ENCODE results near the gene IFITM1. TPM values are rescaled to one million over a fixed set of nuclear protein-coding genes. Genes with fewer than 3 reads are reported as not detected.
"Not testable (repeated sequence)": the region's sequence is repeated elsewhere in the genome, so short reads cannot be mapped to it uniquely, and the experiment has no call there.

The IFITM1 gene
- total RNA-seq, 1 donor from 2014 or later: 661 TPM

- intact Hi-C loops (cut with micrococcal nuclease): no loop called here
Observed at GRCh38 chr11:339963-340362, 26.1 kb downstream of the IFITM1 start.

- intact Hi-C loops (cut with micrococcal nuclease): no loop called here
Observed at GRCh38 chr11:340539-341512, 27.0 kb downstream of the IFITM1 start.

DNA sequence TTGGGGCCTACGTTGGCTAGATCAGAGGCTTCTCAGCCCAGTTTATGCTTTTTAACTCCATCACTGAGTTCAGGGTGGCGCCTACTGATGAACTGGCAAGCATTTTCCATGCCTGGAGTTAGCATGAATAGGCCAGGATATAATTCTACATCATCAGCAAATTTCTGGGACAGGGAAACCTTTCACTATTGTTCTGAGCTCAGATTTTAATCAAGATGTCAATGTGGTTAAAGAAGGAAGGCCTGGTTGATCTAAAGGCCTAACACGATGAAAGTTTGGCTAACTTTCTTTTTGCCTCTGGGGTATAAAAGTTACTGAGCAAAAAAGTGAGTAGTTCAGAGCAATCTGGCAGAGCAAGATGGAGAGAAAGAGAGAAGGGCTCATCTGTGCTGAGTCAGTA, 28.5 kb downstream of the IFITM1 start:
- intact Hi-C loops (cut with micrococcal nuclease): no loop called here

DNA sequence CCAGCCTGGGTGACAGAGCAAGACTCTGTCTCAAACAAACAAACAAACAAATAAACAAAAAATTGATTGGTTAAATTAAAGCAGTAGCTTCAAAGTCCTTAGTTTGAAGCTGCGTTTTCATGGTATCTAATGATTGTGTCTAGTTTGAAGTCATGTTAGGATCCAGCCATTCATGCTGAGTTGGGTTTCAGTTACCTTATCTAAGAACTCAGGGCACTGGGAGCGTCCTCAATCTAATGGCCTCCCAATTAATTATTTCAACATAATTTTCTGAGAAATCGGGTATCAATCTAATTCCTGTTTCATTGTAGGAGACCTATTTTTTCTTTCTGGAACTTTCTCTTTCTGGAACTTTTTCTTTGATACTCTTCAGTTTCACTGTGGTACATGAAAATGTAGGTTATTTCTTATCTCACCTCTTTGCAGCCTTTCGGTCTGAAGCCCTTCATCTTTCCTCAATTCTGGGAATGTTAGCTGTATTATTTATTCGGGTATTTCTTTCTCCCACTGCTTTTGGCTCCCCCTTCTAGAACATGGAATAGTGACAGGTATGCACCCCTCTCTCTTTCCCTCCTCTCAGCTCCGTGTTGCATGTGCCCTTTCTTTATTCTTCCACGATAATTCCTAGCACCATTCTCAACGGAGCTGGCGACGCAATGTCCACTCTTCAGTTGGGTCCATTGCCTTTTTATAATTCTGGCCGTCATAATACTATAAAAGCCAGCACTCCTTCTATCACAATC, 31.2 kb downstream of the IFITM1 start:
- intact Hi-C loops (cut with micrococcal nuclease): no loop called here

DNA sequence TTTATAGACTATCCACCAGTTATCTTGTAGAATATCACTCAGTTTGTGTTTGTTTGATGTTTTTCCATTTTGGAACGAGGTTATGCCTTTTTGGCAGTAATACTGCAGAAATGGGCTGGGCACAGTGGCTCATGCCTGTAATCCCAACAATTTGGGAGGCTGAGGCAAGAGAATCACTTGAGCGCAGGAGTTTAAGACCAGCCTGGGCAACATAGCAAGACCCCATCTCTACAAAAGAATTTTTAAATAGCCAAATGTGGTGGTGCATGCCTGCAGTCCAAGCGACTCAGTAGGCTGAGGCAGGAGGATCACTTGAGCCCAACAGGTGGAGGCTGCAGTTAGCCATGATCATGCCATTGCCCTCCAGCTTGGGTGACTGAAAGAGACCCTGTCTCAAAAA, 32.7 kb downstream of the IFITM1 start:
- intact Hi-C loops (cut with micrococcal nuclease): no loop called here

GRCh38 chr11:349270-349954, 35.6 kb downstream of the IFITM1 start:
- intact Hi-C loops (cut with micrococcal nuclease): loop anchor here (2.0 kb wide), 1 partner anchor 25 kb away; no protein-coding TSS in a partner anchor

DNA sequence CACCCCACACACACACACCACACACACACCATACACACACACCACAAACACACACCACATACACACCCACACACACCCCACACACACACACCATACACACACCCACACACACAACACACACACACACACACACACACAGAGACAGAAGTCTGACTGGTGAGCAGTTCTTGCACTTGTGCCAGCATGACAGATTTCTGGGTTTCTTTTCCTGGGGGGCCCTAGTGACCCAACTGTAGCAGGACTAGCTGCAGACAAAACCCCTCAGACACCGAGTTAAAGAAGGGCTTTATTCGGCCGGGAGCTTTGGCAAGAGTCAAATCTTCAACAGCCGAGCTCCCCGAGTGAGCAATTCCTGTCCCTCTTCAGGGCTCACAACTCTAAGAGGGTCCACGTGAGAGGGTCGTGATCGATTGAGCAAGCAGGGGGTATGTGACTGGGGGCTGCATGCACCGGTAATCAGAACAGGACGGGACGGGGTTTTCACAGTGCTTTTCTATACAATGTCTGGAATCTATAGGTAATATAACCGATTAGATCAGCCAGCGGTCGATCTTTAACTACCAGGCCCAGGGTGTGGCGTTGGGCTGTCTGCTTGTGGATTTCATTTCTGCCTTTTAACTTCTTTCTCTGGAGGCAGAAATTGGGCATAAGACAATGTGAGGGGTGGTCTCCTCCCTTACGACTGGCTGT, 36.3 kb downstream of the IFITM1 start:
- intact Hi-C loops (cut with micrococcal nuclease): not testable (repeated sequence)

GRCh38 chr11:350723-351255, 36.9 kb downstream of the IFITM1 start:
- intact Hi-C loops (cut with micrococcal nuclease): no loop called here

- intact Hi-C loops (cut with micrococcal nuclease): no loop called here
Observed at GRCh38 chr11:351411-351810, 37.6 kb downstream of the IFITM1 start.

DNA sequence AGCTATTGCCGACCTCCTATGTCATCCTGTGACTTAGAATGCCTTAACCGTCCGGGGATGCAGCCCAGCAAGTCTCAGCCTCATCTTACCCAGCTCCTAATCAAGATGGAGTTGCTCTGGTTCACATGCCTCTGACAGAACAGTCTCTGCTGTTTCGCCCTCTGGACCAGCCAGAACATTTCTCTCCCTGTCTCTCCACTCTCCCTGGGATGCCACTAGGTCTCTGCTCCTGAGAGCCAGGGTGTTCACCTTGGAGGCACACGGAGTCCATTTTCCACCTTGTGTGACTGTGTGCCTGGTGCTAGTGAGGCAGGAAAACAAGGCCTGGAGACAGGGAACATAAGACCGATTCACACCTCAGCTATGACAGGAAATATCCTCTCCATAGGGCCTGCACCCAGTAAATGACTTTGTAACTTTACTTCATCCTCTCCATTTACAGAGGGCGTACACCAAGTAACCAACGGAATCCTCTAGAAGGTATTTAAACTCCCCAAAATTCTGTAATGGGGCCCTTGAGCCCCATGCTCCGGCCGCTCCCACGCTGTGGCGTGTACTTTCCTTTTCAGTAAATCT, 38.7 kb downstream of the IFITM1 start:
- intact Hi-C loops (cut with micrococcal nuclease): no loop called here

- intact Hi-C loops (cut with micrococcal nuclease): no loop called here
Observed at GRCh38 chr11:353179-353873, 39.5 kb downstream of the IFITM1 start.

GRCh38 chr11:355581-356458, 42.0 kb downstream of the IFITM1 start:
- intact Hi-C loops (cut with micrococcal nuclease): loop anchor here (1.0 to 5.0 kb wide), 7 partner anchors 27 to 149 kb away; partner anchors contain the start of genes BET1L, PSMD13, RIC8A and SIRT3

GRCh38 chr11:356610-357009, 42.8 kb downstream of the IFITM1 start:
- intact Hi-C loops (cut with micrococcal nuclease): loop anchor here (1.0 to 5.0 kb wide), 3 partner anchors 51 to 120 kb away; partner anchors contain the start of genes PSMD13 and SIRT3

GRCh38 chr11:357582-357981, 43.7 kb downstream of the IFITM1 start:
- intact Hi-C loops (cut with micrococcal nuclease): loop anchor here (5.0 kb wide), 2 partner anchors 50 to 90 kb away; no protein-coding TSS in a partner anchor

- intact Hi-C loops (cut with micrococcal nuclease): loop anchor here (5.0 kb wide), 2 partner anchors 49 to 89 kb away; no protein-coding TSS in a partner anchor
Observed at GRCh38 chr11:358129-358800, 44.4 kb downstream of the IFITM1 start.

- intact Hi-C loops (cut with micrococcal nuclease): loop anchor here (5.0 kb wide), 2 partner anchors 48 to 88 kb away; no protein-coding TSS in a partner anchor
Observed at GRCh38 chr11:359181-359714, 45.4 kb downstream of the IFITM1 start.
